Measurements from ENCODE around the gene ARPC2.

GRCh38 chr2:218218268-218219185 lies 1.5 kb downstream of the ARPC2 start:
- TF ChIP-seq POLR2AphosphoS5 (IDR thresholded peaks at IDR 0.05) (peak; percentile 66), CTCF (IDR thresholded peaks at IDR 0.05) (no peak), POLR2A (IDR thresholded peaks at IDR 0.05) (no peak)
